GM21825 (cell line): ENCODE data around the gene PIK3C2B.
"Not testable (repeated sequence)": the region's sequence is repeated elsewhere in the genome, so short reads cannot be mapped to it uniquely, and the experiment has no call there.

Experiments
- ATAC-seq: cut with Tn5 transposase; IDR thresholded peaks from one replicate; pipeline ENCODE4 v1.9.1; 2021; ENCODE audit warnings: mild to moderate bottlenecking, moderate library complexity; ENCODE audit not compliant: unreplicated experiment

PIK3C2B gene

GRCh38 chr1:204506969-204507316 is 12.3 kb upstream of the PIK3C2B start:
- peak; percentile 52 for ATAC-seq

- peak; percentile 54 for ATAC-seq
Measured at GRCh38 chr1:204506201-204506968, 11.8 kb upstream of the PIK3C2B start.

GRCh38 chr1:204505674-204506200 is 11.1 kb upstream of the PIK3C2B start:
- no peak for ATAC-seq

GRCh38 chr1:204503913-204504519 is 9.4 kb upstream of the PIK3C2B start:
- ATAC-seq, result no peak

GRCh38 chr1:204503122-204503912 is 8.7 kb upstream of the PIK3C2B start:
- ATAC-seq, result no peak

- no peak for ATAC-seq
Measured at GRCh38 chr1:204502241-204502640, 7.6 kb upstream of the PIK3C2B start.

GRCh38 chr1:204499511-204500468 is 5.2 kb upstream of the PIK3C2B start:
- no peak for ATAC-seq

- no peak for ATAC-seq
Measured at GRCh38 chr1:204498981-204499380, 4.4 kb upstream of the PIK3C2B start.

GRCh38 chr1:204495777-204496176 is 1.2 kb upstream of the PIK3C2B start:
- ATAC-seq, result no peak

- ATAC-seq, result peak; percentile 35
Measured at GRCh38 chr1:204495078-204495753, 611 bp upstream of the PIK3C2B start.

GRCh38 chr1:204493984-204494280 is 673 bp downstream of the PIK3C2B start:
- peak; percentile 33 for ATAC-seq

- ATAC-seq, result no peak
Measured at GRCh38 chr1:204493145-204493983, 1.2 kb downstream of the PIK3C2B start.

- ATAC-seq, result no peak
Measured at GRCh38 chr1:204491655-204492054, 3.0 kb downstream of the PIK3C2B start.

GRCh38 chr1:204487256-204487615 is 7.4 kb downstream of the PIK3C2B start:
- no peak for ATAC-seq

- ATAC-seq, result not testable (repeated sequence)
Measured at GRCh38 chr1:204486513-204487255, 7.9 kb downstream of the PIK3C2B start.

- ATAC-seq, result no peak
Measured at GRCh38 chr1:204483791-204484190, 10.8 kb downstream of the PIK3C2B start.

GRCh38 chr1:204480515-204480914 is 14.1 kb downstream of the PIK3C2B start:
- ATAC-seq, result peak; percentile 61

GRCh38 chr1:204479387-204480136 is 15.0 kb downstream of the PIK3C2B start:
- ATAC-seq, result no peak
